GM12875 (cell line): ENCODE results near the gene LRSAM1.

ENCODE experiments used
- H3K4me3 ChIP-seq: one replicate; pipeline ENCODE4 v1.5.1; 2011; ENCODE audit warnings: low read depth, low read length, control low read depth
- CTCF ChIP-seq: IDR thresholded peaks from 2 replicates; pipeline ENCODE4 v1.5.1; 2011; ENCODE audit warnings: low read depth, mild to moderate bottlenecking, control low read depth, inconsistent platforms, low read length, moderate library complexity, borderline replicate concordance; ENCODE audit not compliant: insufficient read depth

The LRSAM1 gene

GRCh38 chr9:127407492-127407843, 43.8 kb upstream of the LRSAM1 start:
- no peak for TF ChIP-seq CTCF
- no peak overlapping the region for H3K4me3 ChIP-seq

- H3K4me3 ChIP-seq, result no peak overlapping the region
- TF ChIP-seq CTCF, result no peak
Observed at GRCh38 chr9:127411122-127411521, 40.2 kb upstream of the LRSAM1 start.

GRCh38 chr9:127415141-127415540, 36.2 kb upstream of the LRSAM1 start:
- H3K4me3 ChIP-seq, result no peak overlapping the region
- no peak for TF ChIP-seq CTCF

GRCh38 chr9:127415657-127416056, 35.7 kb upstream of the LRSAM1 start:
- TF ChIP-seq CTCF, result no peak
- no peak overlapping the region for H3K4me3 ChIP-seq

GRCh38 chr9:127417131-127418036, 33.9 kb upstream of the LRSAM1 start:
- H3K4me3 ChIP-seq, result no peak overlapping the region
- no peak for TF ChIP-seq CTCF

GRCh38 chr9:127418037-127418471, 33.3 kb upstream of the LRSAM1 start:
- TF ChIP-seq CTCF, result peak; percentile 44; the same call in 1 of the 2 replicates
- no peak overlapping the region for H3K4me3 ChIP-seq

- TF ChIP-seq CTCF, result no peak
- no peak overlapping the region for H3K4me3 ChIP-seq
Observed at GRCh38 chr9:127419348-127419747, 32.0 kb upstream of the LRSAM1 start.
